ENCODE data around the gene TPST1. TPM values are rescaled to one million over a fixed set of nuclear protein-coding genes. Genes with fewer than 3 reads are reported as not detected.

The TPST1 gene
- polyA plus RNA-seq, 1 donor (not counting 4 experiments of a cell fraction or from before 2014, with no cell fraction given): 48.5 TPM

DNA sequence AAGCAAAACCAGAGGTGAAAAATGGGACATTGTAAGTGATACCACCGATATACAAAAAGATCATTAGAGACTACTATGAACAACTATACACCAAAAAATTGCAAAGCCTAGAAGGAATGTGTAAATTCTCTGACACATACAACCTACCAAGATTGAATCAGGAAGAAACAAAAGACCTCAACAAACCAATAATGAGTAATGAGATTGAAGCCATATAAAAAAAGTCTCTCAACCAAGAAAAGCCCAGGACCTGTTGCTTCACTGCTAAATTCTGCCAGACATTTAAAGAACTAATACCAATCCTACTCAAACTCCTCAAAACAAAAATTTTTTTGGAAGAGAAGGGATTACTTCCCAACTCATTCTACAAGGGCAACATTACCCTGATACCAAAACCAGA lies 134.0 kb downstream of the TPST1 start:
- H3K27me3 ChIP-seq (ENCODE audit: control insufficient read depth, extremely low read depth, insufficient read depth, low read length): no peaks in the 10 kb centered on the region
- H3K9me1 ChIP-seq (ENCODE audit: control insufficient read depth, extremely low read depth, insufficient read depth, low read length): no peaks in the 10 kb centered on the region
- no peak overlapping the region for H3K27ac ChIP-seq (ENCODE audit: control insufficient read depth, insufficient read depth, low read length)
- no peaks in the 10 kb centered on the region for H3K79me2 ChIP-seq (ENCODE audit: control insufficient read depth, insufficient read depth, low read length)
- TF ChIP-seq, protein P1, sequence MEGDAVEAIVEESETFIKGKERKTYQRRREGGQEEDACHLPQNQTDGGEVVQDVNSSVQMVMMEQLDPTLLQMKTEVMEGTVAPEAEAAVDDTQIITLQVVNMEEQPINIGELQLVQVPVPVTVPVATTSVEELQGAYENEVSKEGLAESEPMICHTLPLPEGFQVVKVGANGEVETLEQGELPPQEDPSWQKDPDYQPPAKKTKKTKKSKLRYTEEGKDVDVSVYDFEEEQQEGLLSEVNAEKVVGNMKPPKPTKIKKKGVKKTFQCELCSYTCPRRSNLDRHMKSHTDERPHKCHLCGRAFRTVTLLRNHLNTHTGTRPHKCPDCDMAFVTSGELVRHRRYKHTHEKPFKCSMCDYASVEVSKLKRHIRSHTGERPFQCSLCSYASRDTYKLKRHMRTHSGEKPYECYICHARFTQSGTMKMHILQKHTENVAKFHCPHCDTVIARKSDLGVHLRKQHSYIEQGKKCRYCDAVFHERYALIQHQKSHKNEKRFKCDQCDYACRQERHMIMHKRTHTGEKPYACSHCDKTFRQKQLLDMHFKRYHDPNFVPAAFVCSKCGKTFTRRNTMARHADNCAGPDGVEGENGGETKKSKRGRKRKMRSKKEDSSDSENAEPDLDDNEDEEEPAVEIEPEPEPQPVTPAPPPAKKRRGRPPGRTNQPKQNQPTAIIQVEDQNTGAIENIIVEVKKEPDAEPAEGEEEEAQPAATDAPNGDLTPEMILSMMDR (optimal IDR thresholded peaks at IDR 0.05 in 1 of 3, IDR thresholded peaks at IDR 0.05 in 1 of 3, conservative IDR thresholded peaks at IDR 0.05 in 1 of 3; ENCODE audit: extremely low read depth in 1 of 3, insufficient read depth in 2 of 3, low read length in 3 of 3): no peak
- TF ChIP-seq EZH2 (IDR thresholded peaks at IDR 0.05; ENCODE audit: low read length): no peak
- no peak overlapping the region for H2AFZ ChIP-seq (ENCODE audit: control insufficient read depth, low read length)
- no peak overlapping the region for H3K4me2 ChIP-seq (ENCODE audit: control insufficient read depth, extremely low read depth, insufficient read depth, low read depth, low read length)
- no peak overlapping the region for H3K9ac ChIP-seq (ENCODE audit: control insufficient read depth, extremely low read depth, insufficient read depth, low read length)
- no peak overlapping the region for H3K4me3 ChIP-seq (ENCODE audit: control insufficient read depth in 2 of 3, extremely low read depth in 1 of 3, insufficient read depth in 2 of 3, low read depth in 1 of 3, low read length in 3 of 3)
- H3K9me3 ChIP-seq (ENCODE audit: control insufficient read depth, low read depth, low read length): no peaks in the 10 kb centered on the region
- no peak for FAIRE-seq
- dilution Hi-C loops (cut with MboI; ENCODE audit: extremely low pct_ligation_motif_present, low sequenced_read_pairs): no loop called here
- no peak for DNase-seq (ENCODE audit: low read depth, low spot score)
- no peaks in the 10 kb centered on the region for H4K20me1 ChIP-seq (ENCODE audit: control insufficient read depth, extremely low read depth, insufficient read depth, low read length)
- H3K4me1 ChIP-seq (ENCODE audit: control insufficient read depth, extremely low read depth, insufficient read depth, low read length): no peaks in the 10 kb centered on the region
- H3K36me3 ChIP-seq (ENCODE audit: control insufficient read depth in 2 of 2, extremely low read depth in 1 of 2, insufficient read depth in 2 of 2, low read length in 2 of 2): no peaks in the 10 kb centered on the region

DNA sequence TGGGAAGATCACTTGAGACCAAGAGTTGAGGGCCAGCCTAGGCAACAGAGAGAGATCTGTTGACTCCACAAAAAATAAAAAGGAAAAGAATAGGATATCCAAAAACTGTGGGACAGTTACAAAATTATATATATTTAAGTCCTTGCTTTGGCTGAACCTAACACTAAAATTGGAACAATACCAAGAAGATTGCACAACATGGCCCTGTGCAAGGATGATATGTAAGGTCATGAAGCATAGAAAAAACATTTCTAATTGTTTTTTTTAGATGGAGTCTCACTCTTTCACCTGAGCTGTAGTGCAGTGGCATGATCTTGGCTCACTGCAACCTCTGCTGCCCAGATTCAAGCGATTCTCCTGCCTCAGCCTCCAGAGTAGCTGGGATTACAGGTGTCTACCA lies 139.0 kb downstream of the TPST1 start:
- H3K9me1 ChIP-seq (ENCODE audit: control insufficient read depth, extremely low read depth, insufficient read depth, low read length): no peaks in the 10 kb centered on the region
- H3K4me3 ChIP-seq (ENCODE audit: control insufficient read depth in 2 of 3, extremely low read depth in 1 of 3, insufficient read depth in 2 of 3, low read depth in 1 of 3, low read length in 3 of 3): no peak overlapping the region
- no peaks in the 10 kb centered on the region for H4K20me1 ChIP-seq (ENCODE audit: control insufficient read depth, extremely low read depth, insufficient read depth, low read length)
- dilution Hi-C loops (cut with MboI; ENCODE audit: extremely low pct_ligation_motif_present, low sequenced_read_pairs): no loop called here
- TF ChIP-seq EZH2 (IDR thresholded peaks at IDR 0.05; ENCODE audit: low read length): no peak
- TF ChIP-seq, protein P1 (optimal IDR thresholded peaks at IDR 0.05 in 1 of 3, IDR thresholded peaks at IDR 0.05 in 1 of 3, conservative IDR thresholded peaks at IDR 0.05 in 1 of 3; ENCODE audit: extremely low read depth in 1 of 3, insufficient read depth in 2 of 3, low read length in 3 of 3): no peak
- DNase-seq (ENCODE audit: low read depth, low spot score): no peak
- H3K4me1 ChIP-seq (ENCODE audit: control insufficient read depth, extremely low read depth, insufficient read depth, low read length): peaks cover 5% of the 10 kb centered on the region
- no peak overlapping the region for H3K4me2 ChIP-seq (ENCODE audit: control insufficient read depth, extremely low read depth, insufficient read depth, low read depth, low read length)
- FAIRE-seq: no peak
- no peaks in the 10 kb centered on the region for H3K27me3 ChIP-seq (ENCODE audit: control insufficient read depth, extremely low read depth, insufficient read depth, low read length)
- H3K36me3 ChIP-seq (ENCODE audit: control insufficient read depth in 2 of 2, extremely low read depth in 1 of 2, insufficient read depth in 2 of 2, low read length in 2 of 2): no peaks in the 10 kb centered on the region
- no peak overlapping the region for H2AFZ ChIP-seq (ENCODE audit: control insufficient read depth, low read length)
- H3K79me2 ChIP-seq (ENCODE audit: control insufficient read depth, insufficient read depth, low read length): no peaks in the 10 kb centered on the region
- no peak overlapping the region for H3K27ac ChIP-seq (ENCODE audit: control insufficient read depth, insufficient read depth, low read length)
- H3K9ac ChIP-seq (ENCODE audit: control insufficient read depth, extremely low read depth, insufficient read depth, low read length): no peak overlapping the region
- no peaks in the 10 kb centered on the region for H3K9me3 ChIP-seq (ENCODE audit: control insufficient read depth, low read depth, low read length)

All from keratinocyte (primary cell).